ENCODE results near the gene GFOD2.
"Not testable (repeated sequence)": the region's sequence is repeated elsewhere in the genome, so short reads cannot be mapped to it uniquely, and the experiment has no call there.

Gene GFOD2

GRCh38 chr16:67719048-67719777 is at the start of gene GFOD2:
TSS of gene GFOD2 (minus strand) at chr16:67719316. CDS start at chr16:67685715, 33,601 bp downstream.
- peak; percentile 78 for DNase-seq

- DNase-seq, result peak; percentile 26
These were observed 48.8 kb upstream of the GFOD2 start for GRCh38 chr16:67767953-67768352.

GRCh38 chr16:67766291-67766690 is 47.2 kb upstream of the GFOD2 start:
- no peak for DNase-seq

- no peak for DNase-seq
These were observed 45.1 kb upstream of the GFOD2 start for GRCh38 chr16:67764158-67764667.

- DNase-seq, result no peak
These were observed 44.0 kb upstream of the GFOD2 start for GRCh38 chr16:67763066-67763465.

- DNase-seq, result no peak
These were observed 43.3 kb upstream of the GFOD2 start for GRCh38 chr16:67762385-67762784.

GRCh38 chr16:67761924-67762323 is 42.8 kb upstream of the GFOD2 start:
- DNase-seq, result no peak

- DNase-seq, result no peak
These were observed 41.8 kb upstream of the GFOD2 start for GRCh38 chr16:67760956-67761230.

GRCh38 chr16:67760206-67760955 is 41.3 kb upstream of the GFOD2 start:
- DNase-seq, result no peak

- DNase-seq, result no peak
These were observed 39.9 kb upstream of the GFOD2 start for GRCh38 chr16:67758966-67759365.

GRCh38 chr16:67758006-67758405 is 38.9 kb upstream of the GFOD2 start:
- no peak for DNase-seq

- DNase-seq, result no peak
These were observed 33.5 kb upstream of the GFOD2 start for GRCh38 chr16:67752641-67753040.

GRCh38 chr16:67751331-67751730 is 32.2 kb upstream of the GFOD2 start:
- DNase-seq, result not testable (repeated sequence)

GRCh38 chr16:67750466-67750865 is 31.4 kb upstream of the GFOD2 start:
- DNase-seq, result no peak

GRCh38 chr16:67749436-67750078 is 30.4 kb upstream of the GFOD2 start:
- no peak for DNase-seq

- no peak for DNase-seq
These were observed 29.7 kb upstream of the GFOD2 start for GRCh38 chr16:67748834-67749233.

- DNase-seq, result no peak
These were observed 27.7 kb upstream of the GFOD2 start for GRCh38 chr16:67746846-67747245.

- DNase-seq, result no peak
These were observed 22.0 kb upstream of the GFOD2 start for GRCh38 chr16:67741118-67741517.

- DNase-seq, result no peak
These were observed 21.3 kb upstream of the GFOD2 start for GRCh38 chr16:67740391-67740790.

- DNase-seq, result no peak
These were observed 17.7 kb upstream of the GFOD2 start for GRCh38 chr16:67736858-67737257.

GRCh38 chr16:67734731-67735201 is 15.7 kb upstream of the GFOD2 start:
- no peak for DNase-seq

- no peak for DNase-seq
These were observed 14.8 kb upstream of the GFOD2 start for GRCh38 chr16:67733734-67734470.

GRCh38 chr16:67731753-67732095 is 12.6 kb upstream of the GFOD2 start:
- no peak for DNase-seq

All from NCI-H226 (cell line).